Endometrial microvascular endothelial cells (primary cell): ENCODE measurements around the gene CCDC54. TPM values are rescaled to one million over a fixed set of nuclear protein-coding genes. Genes with fewer than 3 reads are reported as not detected.

Source experiments
- in situ Hi-C: cut with HindIII; loops from 2 replicates; pipeline ENCODE4 v1.10.0; 2017; ENCODE audit warnings: low sequenced_read_pairs, low pct_unique_long_range_greater_than_20kb; ENCODE audit errors: inconsistent ontology term
- total RNA-seq: library from RNA; depleted of rRNA; stranded (reverse); fragments of >200 nt; gene quantifications from one replicate; pipeline ENCODE4 v1.2.3, GENCODE V29; 2015; ENCODE audit errors: inconsistent ontology term

CCDC54 gene
- total RNA-seq, 1 donor from 2014 or later = not detected

GRCh38 chr3:107384907-107385306 is 7.7 kb downstream of the CCDC54 start:
- in situ Hi-C loops = no loop called here

GRCh38 chr3:107387555-107387954 is 10.3 kb downstream of the CCDC54 start:
- in situ Hi-C loops = no loop called here

GRCh38 chr3:107392549-107393165 is 15.4 kb downstream of the CCDC54 start:
- in situ Hi-C loops = no loop called here

GRCh38 chr3:107394502-107394901 is 17.3 kb downstream of the CCDC54 start:
- in situ Hi-C loops = no loop called here

GRCh38 chr3:107395066-107395465 is 17.8 kb downstream of the CCDC54 start:
- in situ Hi-C loops = no loop called here

- in situ Hi-C loops = no loop called here
Measured at GRCh38 chr3:107401301-107401700, 24.1 kb downstream of the CCDC54 start.

- in situ Hi-C loops = no loop called here
Measured at GRCh38 chr3:107402214-107402613, 25.0 kb downstream of the CCDC54 start.

- in situ Hi-C loops = no loop called here
Measured at GRCh38 chr3:107404727-107405469, 27.7 kb downstream of the CCDC54 start.

GRCh38 chr3:107407355-107407754 is 30.1 kb downstream of the CCDC54 start:
- in situ Hi-C loops = no loop called here

- in situ Hi-C loops = no loop called here
Measured at GRCh38 chr3:107408513-107408912, 31.3 kb downstream of the CCDC54 start.

GRCh38 chr3:107409365-107409764 is 32.1 kb downstream of the CCDC54 start:
- in situ Hi-C loops = no loop called here

GRCh38 chr3:107410606-107411005 is 33.4 kb downstream of the CCDC54 start:
- in situ Hi-C loops = no loop called here

GRCh38 chr3:107411056-107411455 is 33.8 kb downstream of the CCDC54 start:
- in situ Hi-C loops = no loop called here

GRCh38 chr3:107411779-107412178 is 34.5 kb downstream of the CCDC54 start:
- in situ Hi-C loops = no loop called here

GRCh38 chr3:107412376-107412775 is 35.1 kb downstream of the CCDC54 start:
- in situ Hi-C loops = no loop called here

- in situ Hi-C loops = no loop called here
Measured at GRCh38 chr3:107413264-107413663, 36.0 kb downstream of the CCDC54 start.

GRCh38 chr3:107414325-107414964 is 37.2 kb downstream of the CCDC54 start:
- in situ Hi-C loops = no loop called here

GRCh38 chr3:107416138-107416537 is 38.9 kb downstream of the CCDC54 start:
- in situ Hi-C loops = no loop called here

GRCh38 chr3:107416886-107417285 is 39.6 kb downstream of the CCDC54 start:
- in situ Hi-C loops = no loop called here

- in situ Hi-C loops = no loop called here
Measured at GRCh38 chr3:107421170-107421792, 44.0 kb downstream of the CCDC54 start.
